Measurements from ENCODE around the gene C12orf75. TPM values are rescaled to one million over a fixed set of nuclear protein-coding genes. Genes with fewer than 3 reads are reported as not detected.

The C12orf75 gene
- total RNA-seq, 1 experiment from 2014 or later: 173 TPM

GRCh38 chr12:105409279-105409678, 78.8 kb downstream of the C12orf75 start:
- intact Hi-C loops (cut with micrococcal nuclease; ENCODE audit: unreplicated experiment): no loop called here
- no peaks in the 10 kb centered on the region for H3K36me3 ChIP-seq (ENCODE audit: control insufficient read depth, insufficient read depth, low read length)
- no peak overlapping the region for H3K4me3 ChIP-seq (ENCODE audit: low read depth, low read length)
- no peaks in the 10 kb centered on the region for H3K9me3 ChIP-seq
- ChIA-PET POLR2A (no interaction called here), CTCF (no interaction called here)
- Mint-ChIP-seq H3K9me3 (ENCODE audit: unreplicated experiment) (no peaks in the 10 kb centered on the region), H3K4me3 (ENCODE audit: unreplicated experiment) (no peak overlapping the region), H3K36me3 (ENCODE audit: insufficient read depth, unreplicated experiment) (no peaks in the 10 kb centered on the region), H3K27me3 (ENCODE audit: insufficient read depth, unreplicated experiment) (no peaks in the 10 kb centered on the region), H3K27ac (ENCODE audit: unreplicated experiment) (no peak overlapping the region), H3K4me1 (ENCODE audit: low read depth, unreplicated experiment) (no peaks in the 10 kb centered on the region)
- H3K4me1 ChIP-seq: no peaks in the 10 kb centered on the region
- no peaks in the 10 kb centered on the region for H3K27me3 ChIP-seq (replicated peaks; ENCODE audit: control insufficient read depth, insufficient read depth, low read length)
- TF ChIP-seq CTCF (IDR thresholded peaks at IDR 0.05; ENCODE audit: insufficient read depth in 1 of 2, low read depth in 1 of 2, low read length in 1 of 2, severe bottlenecking in 1 of 2, unreplicated experiment in 1 of 2): no peak
- BruUV-seq (replicated peaks): no TSS peak
- no peak for DNase-seq

GRCh38 chr12:105409801-105410471, 79.4 kb downstream of the C12orf75 start:
- H3K4me3 Mint-ChIP-seq (ENCODE audit: unreplicated experiment): no peak overlapping the region
- CTCF ChIA-PET: interaction anchor here (0.6 kb wide), 1 partner anchor 174 kb away, joined by 3 read pairs; the partner anchor contains the start of gene APPL2
- Histone ChIP-seq H3K4me1 (no peaks in the 10 kb centered on the region), H3K36me3 (ENCODE audit: control insufficient read depth, insufficient read depth, low read length) (no peaks in the 10 kb centered on the region), H3K4me3 (ENCODE audit: low read depth, low read length) (no peak overlapping the region), H3K9me3 (no peaks in the 10 kb centered on the region), H3K27me3 (replicated peaks; ENCODE audit: control insufficient read depth, insufficient read depth, low read length) (no peaks in the 10 kb centered on the region)
- no TSS peak for BruUV-seq (replicated peaks)
- no peak for TF ChIP-seq CTCF (IDR thresholded peaks at IDR 0.05; ENCODE audit: insufficient read depth in 1 of 2, low read depth in 1 of 2, low read length in 1 of 2, severe bottlenecking in 1 of 2, unreplicated experiment in 1 of 2)
- no peaks in the 10 kb centered on the region for H3K27me3 Mint-ChIP-seq (ENCODE audit: insufficient read depth, unreplicated experiment)
- H3K36me3 Mint-ChIP-seq (ENCODE audit: insufficient read depth, unreplicated experiment): no peaks in the 10 kb centered on the region
- H3K27ac Mint-ChIP-seq (ENCODE audit: unreplicated experiment): no peak overlapping the region
- no peak for DNase-seq
- H3K9me3 Mint-ChIP-seq (ENCODE audit: unreplicated experiment): no peaks in the 10 kb centered on the region
- intact Hi-C loops (cut with micrococcal nuclease; ENCODE audit: unreplicated experiment): no loop called here
- POLR2A ChIA-PET: no interaction called here
- no peaks in the 10 kb centered on the region for H3K4me1 Mint-ChIP-seq (ENCODE audit: low read depth, unreplicated experiment)

- BruUV-seq (replicated peaks): no TSS peak
These were observed 83.5 kb downstream of the C12orf75 start for GRCh38 chr12:105413911-105414487.

More at GRCh38 chr12:105413911-105414487, 83.5 kb downstream of the C12orf75 start:
- no peak overlapping the region for H3K27ac Mint-ChIP-seq (ENCODE audit: unreplicated experiment)
- no peak for DNase-seq
- TF ChIP-seq CTCF (IDR thresholded peaks at IDR 0.05; ENCODE audit: insufficient read depth in 1 of 2, low read depth in 1 of 2, low read length in 1 of 2, severe bottlenecking in 1 of 2, unreplicated experiment in 1 of 2): no peak
- no peaks in the 10 kb centered on the region for H3K36me3 Mint-ChIP-seq (ENCODE audit: insufficient read depth, unreplicated experiment)
- H3K4me3 Mint-ChIP-seq (ENCODE audit: unreplicated experiment): no peak overlapping the region
- intact Hi-C loops (cut with micrococcal nuclease; ENCODE audit: unreplicated experiment): no loop called here
- H3K36me3 ChIP-seq (ENCODE audit: control insufficient read depth, insufficient read depth, low read length): no peaks in the 10 kb centered on the region
- no peaks in the 10 kb centered on the region for H3K9me3 ChIP-seq
- no peaks in the 10 kb centered on the region for H3K27me3 Mint-ChIP-seq (ENCODE audit: insufficient read depth, unreplicated experiment)
- H3K9me3 Mint-ChIP-seq (ENCODE audit: unreplicated experiment): no peaks in the 10 kb centered on the region
- H3K4me3 ChIP-seq (ENCODE audit: low read depth, low read length): no peak overlapping the region
- no peaks in the 10 kb centered on the region for H3K27me3 ChIP-seq (replicated peaks; ENCODE audit: control insufficient read depth, insufficient read depth, low read length)
- POLR2A ChIA-PET: no interaction called here
- H3K4me1 ChIP-seq: no peaks in the 10 kb centered on the region
- CTCF ChIA-PET: no interaction called here
- peaks cover 7% of the 10 kb centered on the region for H3K4me1 Mint-ChIP-seq (ENCODE audit: low read depth, unreplicated experiment)
